ENCODE data around the gene ERVMER34-1. TPM values are rescaled to one million over a fixed set of nuclear protein-coding genes. Genes with fewer than 3 reads are reported as not detected.

ERVMER34-1 gene
- total RNA-seq, 1 experiment from 2014 or later: 0.32 TPM

- Histone ChIP-seq H3K4me1 (ENCODE audit: insufficient read depth, low read length, poor library complexity, severe bottlenecking) (no peaks in the 10 kb centered on the region), H3K27me3 (replicated peaks; ENCODE audit: insufficient read depth, low read depth, low read length, poor library complexity) (no peaks in the 10 kb centered on the region), H3K9me3 (ENCODE audit: low read depth, low read length, poor library complexity, severe bottlenecking) (no peaks in the 10 kb centered on the region), H3K36me3 (ENCODE audit: insufficient read depth, low read length, poor library complexity, severe bottlenecking) (no peaks in the 10 kb centered on the region), H3K27ac (ENCODE audit: low read depth, low read length, poor library complexity, severe bottlenecking) (no peak overlapping the region), H3K4me3 (ENCODE audit: low read depth, low read length, poor library complexity, severe bottlenecking) (no peak overlapping the region)
- intact Hi-C loops (cut with micrococcal nuclease; ENCODE audit: unreplicated experiment): no loop called here
- ChIA-PET POLR2A (ENCODE audit: low non-redundant PET) (no interaction called here), CTCF (no interaction called here)
- no peak for DNase-seq (ENCODE audit: low spot score)
- BruUV-seq (replicated peaks): no TSS peak
- no peak for TF ChIP-seq EZH2 (IDR thresholded peaks at IDR 0.05; ENCODE audit: borderline replicate concordance, low read depth, low read length, poor library complexity, severe bottlenecking)
- TF ChIP-seq CTCF (conservative IDR thresholded peaks at IDR 0.05; ENCODE audit: low read depth, low read length): no peak
These were observed 40.7 kb upstream of the ERVMER34-1 start for GRCh38 chr4:52791936-52792335.

- POLR2A ChIA-PET (ENCODE audit: low non-redundant PET): no interaction called here
- TF ChIP-seq CTCF (conservative IDR thresholded peaks at IDR 0.05; ENCODE audit: low read depth, low read length): no peak
- no peak for TF ChIP-seq EZH2 (IDR thresholded peaks at IDR 0.05; ENCODE audit: borderline replicate concordance, low read depth, low read length, poor library complexity, severe bottlenecking)
- BruUV-seq (replicated peaks): no TSS peak
- no peak for DNase-seq (ENCODE audit: low spot score)
- Histone ChIP-seq H3K27me3 (replicated peaks; ENCODE audit: insufficient read depth, low read depth, low read length, poor library complexity) (no peaks in the 10 kb centered on the region), H3K36me3 (ENCODE audit: insufficient read depth, low read length, poor library complexity, severe bottlenecking) (no peaks in the 10 kb centered on the region), H3K9me3 (ENCODE audit: low read depth, low read length, poor library complexity, severe bottlenecking) (no peaks in the 10 kb centered on the region), H3K4me1 (ENCODE audit: insufficient read depth, low read length, poor library complexity, severe bottlenecking) (no peaks in the 10 kb centered on the region), H3K4me3 (ENCODE audit: low read depth, low read length, poor library complexity, severe bottlenecking) (no peak overlapping the region), H3K27ac (ENCODE audit: low read depth, low read length, poor library complexity, severe bottlenecking) (no peak overlapping the region)
- intact Hi-C loops (cut with micrococcal nuclease; ENCODE audit: unreplicated experiment): no loop called here
- CTCF ChIA-PET: no interaction called here
These were observed 38.5 kb upstream of the ERVMER34-1 start for GRCh38 chr4:52789774-52790173.

GRCh38 chr4:52788806-52789205 is 37.6 kb upstream of the ERVMER34-1 start:
- BruUV-seq (replicated peaks): no TSS peak
- no peaks in the 10 kb centered on the region for H3K4me1 ChIP-seq (ENCODE audit: insufficient read depth, low read length, poor library complexity, severe bottlenecking)
- CTCF ChIA-PET: no interaction called here
- POLR2A ChIA-PET (ENCODE audit: low non-redundant PET): no interaction called here
- TF ChIP-seq EZH2 (IDR thresholded peaks at IDR 0.05; ENCODE audit: borderline replicate concordance, low read depth, low read length, poor library complexity, severe bottlenecking): no peak
- H3K4me3 ChIP-seq (ENCODE audit: low read depth, low read length, poor library complexity, severe bottlenecking): no peak overlapping the region
- no peaks in the 10 kb centered on the region for H3K27me3 ChIP-seq (replicated peaks; ENCODE audit: insufficient read depth, low read depth, low read length, poor library complexity)
- no peaks in the 10 kb centered on the region for H3K36me3 ChIP-seq (ENCODE audit: insufficient read depth, low read length, poor library complexity, severe bottlenecking)
- H3K9me3 ChIP-seq (ENCODE audit: low read depth, low read length, poor library complexity, severe bottlenecking): no peaks in the 10 kb centered on the region
- no peak for DNase-seq (ENCODE audit: low spot score)
- no peak overlapping the region for H3K27ac ChIP-seq (ENCODE audit: low read depth, low read length, poor library complexity, severe bottlenecking)
- intact Hi-C loops (cut with micrococcal nuclease; ENCODE audit: unreplicated experiment): no loop called here

- TF ChIP-seq CTCF (conservative IDR thresholded peaks at IDR 0.05; ENCODE audit: low read depth, low read length): no peak
- no peak for TF ChIP-seq EZH2 (IDR thresholded peaks at IDR 0.05; ENCODE audit: borderline replicate concordance, low read depth, low read length, poor library complexity, severe bottlenecking)
- no TSS peak for BruUV-seq (replicated peaks)
- ChIA-PET POLR2A (ENCODE audit: low non-redundant PET) (interaction anchor here (0.7 kb wide), 1 partner anchor 71 kb away, joined by 4 read pairs; no protein-coding TSS in a partner anchor), CTCF (no interaction called here)
- no peaks in the 10 kb centered on the region for H3K4me1 ChIP-seq (ENCODE audit: insufficient read depth, low read length, poor library complexity, severe bottlenecking)
- H3K36me3 ChIP-seq (ENCODE audit: insufficient read depth, low read length, poor library complexity, severe bottlenecking): no peaks in the 10 kb centered on the region
- intact Hi-C loops (cut with micrococcal nuclease; ENCODE audit: unreplicated experiment): no loop called here
- no peak overlapping the region for H3K4me3 ChIP-seq (ENCODE audit: low read depth, low read length, poor library complexity, severe bottlenecking)
- DNase-seq (ENCODE audit: low spot score): no peak
- H3K27ac ChIP-seq (ENCODE audit: low read depth, low read length, poor library complexity, severe bottlenecking): no peak overlapping the region
- no peaks in the 10 kb centered on the region for H3K27me3 ChIP-seq (replicated peaks; ENCODE audit: insufficient read depth, low read depth, low read length, poor library complexity)
- no peaks in the 10 kb centered on the region for H3K9me3 ChIP-seq (ENCODE audit: low read depth, low read length, poor library complexity, severe bottlenecking)
These were observed 31.8 kb upstream of the ERVMER34-1 start for GRCh38 chr4:52783069-52783468.
